Measurements from ENCODE around the gene TBC1D30. TPM values are rescaled to one million over a fixed set of nuclear protein-coding genes. Genes with fewer than 3 reads are reported as not detected.

Gene TBC1D30
- total and polyA plus RNA-seq, 4 donors: 0.46 to 2.2 (median 0.70) TPM

DNA sequence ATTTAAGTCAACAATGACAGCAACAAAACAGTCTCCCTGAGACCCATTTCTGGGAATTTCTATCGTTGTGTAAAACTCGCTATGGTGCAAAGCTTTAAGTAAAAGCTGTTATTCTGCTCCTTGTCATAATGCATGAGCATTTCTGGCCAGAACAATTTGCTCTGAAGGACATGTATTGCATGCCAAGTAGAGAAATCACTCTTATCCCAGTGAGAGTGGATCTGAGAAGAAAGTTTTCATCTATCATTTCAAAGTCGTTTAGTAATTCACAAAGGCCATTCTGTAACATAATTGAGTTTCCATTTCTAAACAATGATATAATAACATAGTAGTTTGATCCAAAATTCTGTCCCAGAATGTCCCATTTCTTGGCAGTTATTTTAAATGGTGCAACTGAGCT is 86.6 kb downstream of the TBC1D30 start (continued):
- no peak for TF ChIP-seq TAF1 (conservative IDR thresholded peaks at IDR 0.05)

GRCh38 chr12:64911912-64912311 is 87.5 kb downstream of the TBC1D30 start:
- no peaks in the 10 kb centered on the region for H3K36me3 ChIP-seq (ENCODE audit: control insufficient read depth in 4 of 4, insufficient read depth in 3 of 4, low read depth in 1 of 4, low read length in 3 of 4)
- no peak overlapping the region for H3K9ac ChIP-seq (ENCODE audit: low read depth in 1 of 2, low read length in 2 of 2)
- 83% methylated on average over 4 of the region's 4 CpGs for WGBS
- no peaks in the 10 kb centered on the region for H3K27me3 ChIP-seq (ENCODE audit: control insufficient read depth in 4 of 4, insufficient read depth in 4 of 4, low read length in 3 of 4)
- no peak for TF ChIP-seq YY1 (IDR thresholded peaks at IDR 0.05)
- no peak for TF ChIP-seq FOXA2 (IDR thresholded peaks at IDR 0.05)
- TF ChIP-seq TAF1 (conservative IDR thresholded peaks at IDR 0.05): no peak
- TF ChIP-seq NR2F2 (IDR thresholded peaks at IDR 0.05): no peak
- TF ChIP-seq, protein P1, sequence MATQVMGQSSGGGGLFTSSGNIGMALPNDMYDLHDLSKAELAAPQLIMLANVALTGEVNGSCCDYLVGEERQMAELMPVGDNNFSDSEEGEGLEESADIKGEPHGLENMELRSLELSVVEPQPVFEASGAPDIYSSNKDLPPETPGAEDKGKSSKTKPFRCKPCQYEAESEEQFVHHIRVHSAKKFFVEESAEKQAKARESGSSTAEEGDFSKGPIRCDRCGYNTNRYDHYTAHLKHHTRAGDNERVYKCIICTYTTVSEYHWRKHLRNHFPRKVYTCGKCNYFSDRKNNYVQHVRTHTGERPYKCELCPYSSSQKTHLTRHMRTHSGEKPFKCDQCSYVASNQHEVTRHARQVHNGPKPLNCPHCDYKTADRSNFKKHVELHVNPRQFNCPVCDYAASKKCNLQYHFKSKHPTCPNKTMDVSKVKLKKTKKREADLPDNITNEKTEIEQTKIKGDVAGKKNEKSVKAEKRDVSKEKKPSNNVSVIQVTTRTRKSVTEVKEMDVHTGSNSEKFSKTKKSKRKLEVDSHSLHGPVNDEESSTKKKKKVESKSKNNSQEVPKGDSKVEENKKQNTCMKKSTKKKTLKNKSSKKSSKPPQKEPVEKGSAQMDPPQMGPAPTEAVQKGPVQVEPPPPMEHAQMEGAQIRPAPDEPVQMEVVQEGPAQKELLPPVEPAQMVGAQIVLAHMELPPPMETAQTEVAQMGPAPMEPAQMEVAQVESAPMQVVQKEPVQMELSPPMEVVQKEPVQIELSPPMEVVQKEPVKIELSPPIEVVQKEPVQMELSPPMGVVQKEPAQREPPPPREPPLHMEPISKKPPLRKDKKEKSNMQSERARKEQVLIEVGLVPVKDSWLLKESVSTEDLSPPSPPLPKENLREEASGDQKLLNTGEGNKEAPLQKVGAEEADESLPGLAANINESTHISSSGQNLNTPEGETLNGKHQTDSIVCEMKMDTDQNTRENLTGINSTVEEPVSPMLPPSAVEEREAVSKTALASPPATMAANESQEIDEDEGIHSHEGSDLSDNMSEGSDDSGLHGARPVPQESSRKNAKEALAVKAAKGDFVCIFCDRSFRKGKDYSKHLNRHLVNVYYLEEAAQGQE (IDR thresholded peaks at IDR 0.05): no peak
- no peak for TF ChIP-seq RAD21 (IDR thresholded peaks at IDR 0.05)
- no peak for TF ChIP-seq CTCF (IDR thresholded peaks at IDR 0.05; ENCODE audit: low read depth, low read length, missing input control)
- TF ChIP-seq JUND (IDR thresholded peaks at IDR 0.05): no peak
- TF ChIP-seq, protein P2, sequence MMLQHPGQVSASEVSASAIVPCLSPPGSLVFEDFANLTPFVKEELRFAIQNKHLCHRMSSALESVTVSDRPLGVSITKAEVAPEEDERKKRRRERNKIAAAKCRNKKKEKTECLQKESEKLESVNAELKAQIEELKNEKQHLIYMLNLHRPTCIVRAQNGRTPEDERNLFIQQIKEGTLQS (IDR thresholded peaks at IDR 0.05): no peak
- TF ChIP-seq MAX (IDR thresholded peaks at IDR 0.05): no peak
- no peak for TF ChIP-seq HNF4A (conservative IDR thresholded peaks at IDR 0.05)
- no peak for TF ChIP-seq SP1 (IDR thresholded peaks at IDR 0.05)
- no peak for TF ChIP-seq RXRA (IDR thresholded peaks at IDR 0.05)
- no peak for TF ChIP-seq FOXA1 (IDR thresholded peaks at IDR 0.05)
- no peak for TF ChIP-seq HNF4G (IDR thresholded peaks at IDR 0.05)
- TF ChIP-seq, protein P3, sequence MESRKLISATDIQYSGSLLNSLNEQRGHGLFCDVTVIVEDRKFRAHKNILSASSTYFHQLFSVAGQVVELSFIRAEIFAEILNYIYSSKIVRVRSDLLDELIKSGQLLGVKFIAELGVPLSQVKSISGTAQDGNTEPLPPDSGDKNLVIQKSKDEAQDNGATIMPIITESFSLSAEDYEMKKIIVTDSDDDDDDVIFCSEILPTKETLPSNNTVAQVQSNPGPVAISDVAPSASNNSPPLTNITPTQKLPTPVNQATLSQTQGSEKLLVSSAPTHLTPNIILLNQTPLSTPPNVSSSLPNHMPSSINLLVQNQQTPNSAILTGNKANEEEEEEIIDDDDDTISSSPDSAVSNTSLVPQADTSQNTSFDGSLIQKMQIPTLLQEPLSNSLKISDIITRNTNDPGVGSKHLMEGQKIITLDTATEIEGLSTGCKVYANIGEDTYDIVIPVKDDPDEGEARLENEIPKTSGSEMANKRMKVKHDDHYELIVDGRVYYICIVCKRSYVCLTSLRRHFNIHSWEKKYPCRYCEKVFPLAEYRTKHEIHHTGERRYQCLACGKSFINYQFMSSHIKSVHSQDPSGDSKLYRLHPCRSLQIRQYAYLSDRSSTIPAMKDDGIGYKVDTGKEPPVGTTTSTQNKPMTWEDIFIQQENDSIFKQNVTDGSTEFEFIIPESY (IDR thresholded peaks at IDR 0.05): no peak
- TF ChIP-seq GABPA (IDR thresholded peaks at IDR 0.05 in 1 of 2, conservative IDR thresholded peaks at IDR 0.05 in 1 of 2): no peak
- no peak for TF ChIP-seq EGR1 (IDR thresholded peaks at IDR 0.05; ENCODE audit: low read depth in 2 of 2)
- no peaks in the 10 kb centered on the region for H3K4me1 ChIP-seq (ENCODE audit: control insufficient read depth in 4 of 4, insufficient read depth in 4 of 4, low read length in 3 of 4)
- no peak for DNase-seq (ENCODE audit: low spot score)
- H3K27ac ChIP-seq (ENCODE audit: low read depth in 1 of 2, low read length in 2 of 2): no peak overlapping the region
- H3K4me3 ChIP-seq (ENCODE audit: low read depth in 1 of 3, low read length in 3 of 3): no peak overlapping the region
- no peaks in the 10 kb centered on the region for H3K9me3 ChIP-seq (ENCODE audit: control insufficient read depth in 4 of 4, low read length in 3 of 4)
